Keratinocyte (primary cell): ENCODE data around the gene GBX2. TPM values are rescaled to one million over a fixed set of nuclear protein-coding genes. Genes with fewer than 3 reads are reported as not detected.
"Not testable (repeated sequence)": the region's sequence is repeated elsewhere in the genome, so short reads cannot be mapped to it uniquely, and the experiment has no call there.

Experiments used
- DNase-seq: peaks from one replicate; pipeline ENCODE4 v3.0.0-alpha.2; 2011; ENCODE audit warnings: low read depth, missing footprints, low spot score
- FAIRE-seq: peaks from 2 replicates; lab custom pipeline; 2011; peaks lifted over from hg19 to GRCh38; lab: Jason Lieb, UNC
- H2AFZ ChIP-seq: 2 replicates; pipeline ENCODE4 v1.6.0; 2012; ENCODE audit warnings: low read length, control low read depth, inconsistent platforms; ENCODE audit not compliant: control insufficient read depth
- H3K27ac ChIP-seq: 2 replicates; pipeline ENCODE4 v1.5.1; 2011; ENCODE audit warnings: low read length; ENCODE audit not compliant: control insufficient read depth, insufficient read depth
- H3K27me3 ChIP-seq: 3 replicates; pipeline ENCODE4 v1.6.0; 2011; ENCODE audit warnings: low read length; ENCODE audit not compliant: control insufficient read depth, insufficient read depth; ENCODE audit errors: extremely low read depth
- H3K36me3 ChIP-seq, 2 experiments: 2 replicates in 1 of 2; 3 replicates in 1 of 2; pipeline ENCODE4 v1.5.1; 2011; ENCODE audit warnings: low read length in 2 of 2, mild to moderate bottlenecking in 1 of 2; ENCODE audit not compliant: control insufficient read depth in 2 of 2, insufficient read depth in 2 of 2; ENCODE audit errors: extremely low read depth in 1 of 2
- H3K4me1 ChIP-seq: 3 replicates; pipeline ENCODE4 v1.5.1; 2011; ENCODE audit warnings: low read length; ENCODE audit not compliant: control insufficient read depth, insufficient read depth; ENCODE audit errors: extremely low read depth
- H3K4me2 ChIP-seq: 3 replicates; pipeline ENCODE4 v1.6.0; 2011; ENCODE audit warnings: low read depth, low read length; ENCODE audit not compliant: control insufficient read depth, insufficient read depth; ENCODE audit errors: extremely low read depth
- H3K4me3 ChIP-seq, 3 experiments: fragments of 200-600 bp in 1 of 3; sonication (generic) in 1 of 3; 2 replicates in 2 of 3; 3 replicates in 1 of 3; pipeline ENCODE4 v1.5.1; 2011 to 2016; ENCODE audit warnings: low read length in 3 of 3, mild to moderate bottlenecking in 3 of 3, control low read depth in 2 of 3, inconsistent platforms in 1 of 3, low read depth in 1 of 3, mixed read lengths in 1 of 3, mixed run types in 1 of 3, moderate library complexity in 1 of 3; ENCODE audit not compliant: control insufficient read depth in 2 of 3, insufficient read depth in 2 of 3; ENCODE audit errors: extremely low read depth in 1 of 3
- H3K79me2 ChIP-seq: 2 replicates; pipeline ENCODE4 v1.6.0; 2012; ENCODE audit warnings: low read length; ENCODE audit not compliant: control insufficient read depth, insufficient read depth
- H3K9ac ChIP-seq: 3 replicates; pipeline ENCODE4 v1.6.0; 2011; ENCODE audit warnings: low read length; ENCODE audit not compliant: control insufficient read depth, insufficient read depth; ENCODE audit errors: extremely low read depth
- H3K9me1 ChIP-seq: 3 replicates; pipeline ENCODE4 v1.6.0; 2011; ENCODE audit warnings: low read length; ENCODE audit not compliant: control insufficient read depth, insufficient read depth; ENCODE audit errors: extremely low read depth
- H3K9me3 ChIP-seq: 2 replicates; pipeline ENCODE4 v1.5.1; 2012; ENCODE audit warnings: low read depth, low read length; ENCODE audit not compliant: control insufficient read depth
- H4K20me1 ChIP-seq: 3 replicates; pipeline ENCODE4 v1.6.0; 2011; ENCODE audit warnings: low read length; ENCODE audit not compliant: control insufficient read depth, insufficient read depth; ENCODE audit errors: extremely low read depth
- CTCF ChIP-seq, 3 experiments: IDR thresholded peaks in 1 of 3; conservative IDR thresholded peaks in 1 of 3; optimal IDR thresholded peaks in 1 of 3; 2 replicates in 2 of 3; 3 replicates in 1 of 3; pipeline versions ENCODE3 to v1.5.1; 2011; ENCODE audit warnings: low read length in 3 of 3, mild to moderate bottlenecking in 3 of 3, moderate library complexity in 2 of 3, control low read depth in 1 of 3, inconsistent platforms in 1 of 3; ENCODE audit not compliant: insufficient read depth in 2 of 3; ENCODE audit errors: extremely low read depth in 1 of 3
- EZH2 ChIP-seq: IDR thresholded peaks from one replicate; pipeline ENCODE4 v1.6.1; 2012; ENCODE audit warnings: inconsistent platforms, mild to moderate bottlenecking, low read length, moderate library complexity
- dilution Hi-C: fragments of 300-500 bp; cut with MboI; formaldehyde crosslinking; loops from one replicate; pipeline ENCODE4 v1.7.0; 2020; ENCODE audit warnings: low sequenced_read_pairs; ENCODE audit not compliant: extremely low pct_ligation_motif_present
- polyA plus RNA-seq, 5 experiments: library from polyadenylated mRNA; depleted of rRNA in 3 of 5; stranded (reverse) in 3 of 5; stranded (forward) in 1 of 5; unstranded in 1 of 5; fragments of >200 nt; gene quantifications; 1 replicate in 1 of 5; 2 replicates in 3 of 5; 3 replicates in 1 of 5; pipeline versions ENCODE4 v1.2.1 to v1.2.3, GENCODE V29; 2011 to 2012; ENCODE audit warnings: missing spikeins in 2 of 5, low read depth in 1 of 5, low replicate concordance in 1 of 5

GBX2 gene
- polyA plus RNA-seq, 1 donor (not counting 4 experiments of a cell fraction or from before 2014, with no cell fraction given) = 0.17 TPM

- Histone ChIP-seq H3K9me3 (no peaks in the 10 kb centered on the region), H4K20me1 (no peaks in the 10 kb centered on the region), H3K4me2 (no peak overlapping the region), H3K4me1 (no peaks in the 10 kb centered on the region), H3K36me3 (no peaks in the 10 kb centered on the region), H3K4me3 (no peak overlapping the region), H3K9ac (no peak overlapping the region), H2AFZ (no peak overlapping the region), H3K27ac (no peak overlapping the region), H3K79me2 (no peaks in the 10 kb centered on the region), H3K9me1 (no peaks in the 10 kb centered on the region), H3K27me3 (peaks cover 2% of the 10 kb centered on the region)
- DNase-seq = no peak
- dilution Hi-C loops = no loop called here
- no peak for TF ChIP-seq EZH2
- no peak for TF ChIP-seq CTCF (optimal IDR thresholded peaks at IDR 0.05 in 1 of 3, IDR thresholded peaks at IDR 0.05 in 1 of 3, conservative IDR thresholded peaks at IDR 0.05 in 1 of 3; ENCODE audit: extremely low read depth in 1 of 3, insufficient read depth in 2 of 3, low read length in 3 of 3)
- no peak for FAIRE-seq
Measured at GRCh38 chr2:236146436-236146835, 21.8 kb downstream of the GBX2 start.

- dilution Hi-C loops = no loop called here
- FAIRE-seq (no peak), DNase-seq (no peak)
- TF ChIP-seq EZH2 (no peak), CTCF (optimal IDR thresholded peaks at IDR 0.05 in 1 of 3, IDR thresholded peaks at IDR 0.05 in 1 of 3, conservative IDR thresholded peaks at IDR 0.05 in 1 of 3; ENCODE audit: extremely low read depth in 1 of 3, insufficient read depth in 2 of 3, low read length in 3 of 3) (no peak)
- Histone ChIP-seq H3K4me2 (no peak overlapping the region), H3K79me2 (no peaks in the 10 kb centered on the region), H4K20me1 (no peaks in the 10 kb centered on the region), H3K36me3 (no peaks in the 10 kb centered on the region), H3K9ac (no peak overlapping the region), H3K27me3 (peaks cover 2% of the 10 kb centered on the region), H3K4me3 (no peak overlapping the region), H3K27ac (no peak overlapping the region), H2AFZ (no peak overlapping the region), H3K9me3 (no peaks in the 10 kb centered on the region), H3K4me1 (no peaks in the 10 kb centered on the region), H3K9me1 (no peaks in the 10 kb centered on the region)
Measured at GRCh38 chr2:236143811-236144210, 24.4 kb downstream of the GBX2 start.

GRCh38 chr2:236141616-236142015 lies 26.6 kb downstream of the GBX2 start:
- FAIRE-seq, H3K27ac ChIP-seq, H3K36me3 ChIP-seq, H3K9ac ChIP-seq, H3K79me2 ChIP-seq, H3K4me1 ChIP-seq, H3K9me3 ChIP-seq, H3K4me2 ChIP-seq, H3K27me3 ChIP-seq, DNase-seq, H3K9me1 ChIP-seq, H2AFZ ChIP-seq, H4K20me1 ChIP-seq, dilution Hi-C loops, H3K4me3 ChIP-seq: not testable (repeated sequence)
